ENCODE data around the gene TCEANC2. TPM values are rescaled to one million over a fixed set of nuclear protein-coding genes. Genes with fewer than 3 reads are reported as not detected.

TCEANC2 gene
- total RNA-seq, 1 donor = 2.5 TPM

GRCh38 chr1:54134295-54134694, 80.9 kb downstream of the TCEANC2 start:
- no peaks in the 10 kb centered on the region for H3K27me3 ChIP-seq (ENCODE audit: insufficient read depth, low read length)
- TF ChIP-seq, protein P1, sequence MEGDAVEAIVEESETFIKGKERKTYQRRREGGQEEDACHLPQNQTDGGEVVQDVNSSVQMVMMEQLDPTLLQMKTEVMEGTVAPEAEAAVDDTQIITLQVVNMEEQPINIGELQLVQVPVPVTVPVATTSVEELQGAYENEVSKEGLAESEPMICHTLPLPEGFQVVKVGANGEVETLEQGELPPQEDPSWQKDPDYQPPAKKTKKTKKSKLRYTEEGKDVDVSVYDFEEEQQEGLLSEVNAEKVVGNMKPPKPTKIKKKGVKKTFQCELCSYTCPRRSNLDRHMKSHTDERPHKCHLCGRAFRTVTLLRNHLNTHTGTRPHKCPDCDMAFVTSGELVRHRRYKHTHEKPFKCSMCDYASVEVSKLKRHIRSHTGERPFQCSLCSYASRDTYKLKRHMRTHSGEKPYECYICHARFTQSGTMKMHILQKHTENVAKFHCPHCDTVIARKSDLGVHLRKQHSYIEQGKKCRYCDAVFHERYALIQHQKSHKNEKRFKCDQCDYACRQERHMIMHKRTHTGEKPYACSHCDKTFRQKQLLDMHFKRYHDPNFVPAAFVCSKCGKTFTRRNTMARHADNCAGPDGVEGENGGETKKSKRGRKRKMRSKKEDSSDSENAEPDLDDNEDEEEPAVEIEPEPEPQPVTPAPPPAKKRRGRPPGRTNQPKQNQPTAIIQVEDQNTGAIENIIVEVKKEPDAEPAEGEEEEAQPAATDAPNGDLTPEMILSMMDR (IDR thresholded peaks at IDR 0.05; ENCODE audit: extremely low read depth, low read depth, low read length) = no peak
- no peak overlapping the region for H3K4me3 ChIP-seq (ENCODE audit: insufficient read depth, low read length)
- H3K4me1 ChIP-seq (ENCODE audit: insufficient read depth, low read length) = peaks cover 11% of the 10 kb centered on the region
- no peaks in the 10 kb centered on the region for H3K36me3 ChIP-seq (ENCODE audit: insufficient read depth, low read length)
- H3K27ac ChIP-seq (ENCODE audit: low read depth, low read length) = no peak overlapping the region
- no peaks in the 10 kb centered on the region for H3K79me2 ChIP-seq (ENCODE audit: insufficient read depth, low read length)
- no peaks in the 10 kb centered on the region for H4K20me1 ChIP-seq (ENCODE audit: insufficient read depth, low read length)
- H3K9me3 ChIP-seq (ENCODE audit: low read depth, low read length) = no peaks in the 10 kb centered on the region
- peak; percentile 13 for DNase-seq (ENCODE audit: insufficient read length, low spot score, missing footprints)
- H3K4me2 ChIP-seq (ENCODE audit: insufficient read depth, low read length) = no peak overlapping the region
- H2AFZ ChIP-seq (ENCODE audit: low read length) = no peak overlapping the region

- no peak overlapping the region for H3K27ac ChIP-seq (ENCODE audit: low read depth, low read length)
- TF ChIP-seq, protein P1 (IDR thresholded peaks at IDR 0.05; ENCODE audit: extremely low read depth, low read depth, low read length) = no peak
Measured at GRCh38 chr1:54135436-54136120, 82.2 kb downstream of the TCEANC2 start.

DNA sequence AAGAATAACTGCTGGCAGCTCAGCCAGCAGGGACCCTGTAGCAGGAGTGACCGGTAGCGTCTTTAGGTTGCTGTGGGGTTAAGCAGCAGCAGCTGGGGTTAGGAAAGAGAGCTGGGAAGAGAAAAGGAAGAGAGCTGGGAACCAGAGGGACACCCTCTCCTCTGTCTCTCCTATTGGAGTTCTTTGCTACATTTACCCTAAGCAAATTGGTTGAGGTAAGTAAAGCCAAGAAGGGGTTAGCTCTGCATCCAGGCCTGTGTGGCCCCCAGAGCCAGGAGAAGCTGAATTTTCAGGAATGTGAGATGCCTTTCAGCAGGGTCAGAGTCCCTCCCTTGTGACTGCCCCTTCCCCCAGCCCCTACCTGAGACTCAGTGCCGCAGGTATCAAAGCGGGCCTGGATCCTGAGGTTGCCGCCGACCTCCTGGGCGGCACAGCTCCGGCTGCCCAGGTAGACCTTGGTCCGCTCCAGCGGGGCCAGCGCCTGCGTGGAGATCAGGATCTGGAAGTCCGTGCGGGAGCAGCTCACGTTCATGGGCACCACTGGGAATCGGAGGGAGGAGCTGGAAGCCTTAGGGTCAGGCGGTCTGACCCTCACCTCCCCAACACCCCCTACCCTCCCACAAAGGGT, 83.0 kb downstream of the TCEANC2 start:
- H2AFZ ChIP-seq (ENCODE audit: low read length) = no peak overlapping the region
- TF ChIP-seq, protein P1 (IDR thresholded peaks at IDR 0.05; ENCODE audit: extremely low read depth, low read depth, low read length) = no peak
- H3K4me2 ChIP-seq (ENCODE audit: insufficient read depth, low read length) = no peak overlapping the region
- no peak overlapping the region for H3K4me3 ChIP-seq (ENCODE audit: insufficient read depth, low read length)
- no peaks in the 10 kb centered on the region for H3K9me3 ChIP-seq (ENCODE audit: low read depth, low read length)
- H3K36me3 ChIP-seq (ENCODE audit: insufficient read depth, low read length) = no peaks in the 10 kb centered on the region
- no peaks in the 10 kb centered on the region for H3K79me2 ChIP-seq (ENCODE audit: insufficient read depth, low read length)
- DNase-seq (ENCODE audit: insufficient read length, low spot score, missing footprints) = peak; percentile 66
- peaks cover 11% of the 10 kb centered on the region for H3K4me1 ChIP-seq (ENCODE audit: insufficient read depth, low read length)
- no peaks in the 10 kb centered on the region for H4K20me1 ChIP-seq (ENCODE audit: insufficient read depth, low read length)
- H3K27ac ChIP-seq (ENCODE audit: low read depth, low read length) = no peak overlapping the region
- H3K27me3 ChIP-seq (ENCODE audit: insufficient read depth, low read length) = no peaks in the 10 kb centered on the region

More at GRCh38 chr1:54135436-54136120, 82.2 kb downstream of the TCEANC2 start:
- H3K27me3 ChIP-seq (ENCODE audit: insufficient read depth, low read length) = no peaks in the 10 kb centered on the region
- peak overlapping the region; percentile 10 for H2AFZ ChIP-seq (ENCODE audit: low read length)
- H3K9me3 ChIP-seq (ENCODE audit: low read depth, low read length) = no peaks in the 10 kb centered on the region
- peak; percentile 71 for DNase-seq (ENCODE audit: insufficient read length, low spot score, missing footprints)
- H3K79me2 ChIP-seq (ENCODE audit: insufficient read depth, low read length) = no peaks in the 10 kb centered on the region
- no peak overlapping the region for H3K4me3 ChIP-seq (ENCODE audit: insufficient read depth, low read length)
- H3K4me2 ChIP-seq (ENCODE audit: insufficient read depth, low read length) = no peak overlapping the region
- no peaks in the 10 kb centered on the region for H3K36me3 ChIP-seq (ENCODE audit: insufficient read depth, low read length)
- no peaks in the 10 kb centered on the region for H4K20me1 ChIP-seq (ENCODE audit: insufficient read depth, low read length)
- peaks cover 11% of the 10 kb centered on the region for H3K4me1 ChIP-seq (ENCODE audit: insufficient read depth, low read length)

- H3K27ac ChIP-seq (ENCODE audit: low read depth, low read length) = no peak overlapping the region
Measured at GRCh38 chr1:54136963-54137533, 83.6 kb downstream of the TCEANC2 start.

More at GRCh38 chr1:54136963-54137533, 83.6 kb downstream of the TCEANC2 start:
- H4K20me1 ChIP-seq (ENCODE audit: insufficient read depth, low read length) = no peaks in the 10 kb centered on the region
- H3K4me1 ChIP-seq (ENCODE audit: insufficient read depth, low read length) = peaks cover 11% of the 10 kb centered on the region
- H3K36me3 ChIP-seq (ENCODE audit: insufficient read depth, low read length) = no peaks in the 10 kb centered on the region
- H3K79me2 ChIP-seq (ENCODE audit: insufficient read depth, low read length) = no peaks in the 10 kb centered on the region
- TF ChIP-seq, protein P1 (IDR thresholded peaks at IDR 0.05; ENCODE audit: extremely low read depth, low read depth, low read length) = no peak
- peak overlapping the region; percentile 17 for H2AFZ ChIP-seq (ENCODE audit: low read length)
- no peaks in the 10 kb centered on the region for H3K9me3 ChIP-seq (ENCODE audit: low read depth, low read length)
- no peaks in the 10 kb centered on the region for H3K27me3 ChIP-seq (ENCODE audit: insufficient read depth, low read length)
- DNase-seq (ENCODE audit: insufficient read length, low spot score, missing footprints) = peak; percentile 78
- H3K4me3 ChIP-seq (ENCODE audit: insufficient read depth, low read length) = no peak overlapping the region
- H3K4me2 ChIP-seq (ENCODE audit: insufficient read depth, low read length) = no peak overlapping the region

All from osteoblast (primary cell).